GM18867 (cell line): Measurements from ENCODE around the gene GOLGA2.
A peak's percentile ranks its signal among the peaks of the same experiment; 100 is the strongest.

Experiments
- ATAC-seq: cut with Tn5 transposase; IDR thresholded peaks from one replicate; pipeline ENCODE4 v1.9.1; 2021; ENCODE audit warnings: mild to moderate bottlenecking, moderate library complexity; ENCODE audit not compliant: unreplicated experiment

GOLGA2 gene

DNA sequence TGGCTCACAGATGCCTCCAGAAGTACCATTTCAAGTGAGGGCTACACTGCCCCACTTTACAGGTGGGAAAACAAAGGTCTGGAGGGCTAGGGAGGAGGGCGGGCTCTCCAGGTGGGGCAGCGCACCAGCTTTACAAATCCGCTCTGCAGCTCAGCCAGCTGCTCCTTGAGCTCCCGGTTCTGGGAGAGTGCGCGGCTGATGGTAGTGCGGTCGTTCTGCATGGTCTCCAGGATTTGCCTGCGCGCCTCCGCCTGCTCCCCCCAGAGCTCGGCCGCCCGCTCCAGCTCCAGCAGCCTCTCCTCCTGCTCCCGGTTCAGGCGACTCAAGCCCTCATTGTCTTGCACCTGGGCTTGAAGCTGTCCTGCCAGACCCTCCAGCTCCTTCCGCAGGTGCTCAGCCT, 15.5 kb downstream of the GOLGA2 start:
- no peak for ATAC-seq

DNA sequence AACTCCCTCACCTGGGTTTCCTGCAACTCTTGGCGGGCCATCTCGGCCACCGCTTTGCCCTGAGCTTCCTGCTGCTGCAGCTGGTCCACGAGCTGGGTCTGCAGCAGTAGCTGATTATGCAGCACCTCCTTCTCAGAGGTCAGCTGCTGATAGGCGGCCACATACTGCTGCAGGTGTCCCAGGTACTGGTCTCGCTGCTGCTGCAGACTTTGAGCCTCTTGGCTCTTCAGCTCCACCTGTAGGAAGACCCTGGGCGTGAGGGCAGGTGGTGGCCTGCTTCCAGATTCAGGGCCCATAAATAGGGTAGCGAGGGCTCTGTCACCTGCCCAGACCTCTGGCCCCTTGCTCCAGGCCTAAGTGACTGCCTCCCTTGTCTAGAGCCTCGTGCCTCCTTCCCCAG, 16.7 kb downstream of the GOLGA2 start:
- ATAC-seq = no peak

DNA sequence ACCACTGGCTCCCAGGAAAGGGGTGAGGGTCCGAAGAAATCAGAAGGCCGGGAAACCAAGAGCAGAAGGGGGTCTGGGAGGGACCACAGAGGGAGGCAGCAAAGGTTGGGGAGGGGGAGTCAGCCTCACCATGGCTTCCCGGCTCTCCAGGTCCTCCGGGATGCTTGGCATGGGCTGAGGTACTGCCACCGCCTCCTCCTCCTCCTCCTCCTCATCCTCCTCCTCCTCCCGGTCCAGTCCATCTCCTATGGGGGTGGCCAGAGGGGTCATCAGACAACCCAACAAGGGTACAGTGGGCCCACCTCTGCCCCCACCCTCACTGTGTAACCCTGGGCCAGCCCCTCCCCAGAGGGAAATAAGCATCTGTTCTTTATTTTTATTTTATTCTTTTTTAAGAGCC, 17.5 kb downstream of the GOLGA2 start:
- no peak for ATAC-seq

DNA sequence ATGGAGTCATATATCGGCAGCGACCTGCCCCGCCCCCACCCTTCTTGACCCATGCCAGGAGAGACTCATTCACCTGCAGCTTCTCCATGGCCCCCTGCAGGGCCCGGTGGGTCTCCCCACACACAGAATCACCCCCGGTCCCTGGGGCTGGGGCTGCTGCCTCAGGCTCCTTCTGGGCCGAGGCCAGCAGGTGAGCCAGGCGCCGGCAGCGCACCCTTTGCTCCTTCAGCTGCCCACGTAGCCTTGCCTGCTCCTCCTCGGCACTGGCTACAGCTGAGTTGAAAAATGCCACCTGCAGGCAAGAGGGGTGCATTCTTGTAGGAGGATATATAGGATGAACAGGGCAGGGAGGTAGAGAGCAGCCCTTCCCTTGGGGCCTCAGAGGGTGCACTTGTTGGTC, 17.9 kb downstream of the GOLGA2 start:
- ATAC-seq = no peak

GRCh38 chr9:128257086-128257825, 18.6 kb downstream of the GOLGA2 start:
- ATAC-seq = no peak

DNA sequence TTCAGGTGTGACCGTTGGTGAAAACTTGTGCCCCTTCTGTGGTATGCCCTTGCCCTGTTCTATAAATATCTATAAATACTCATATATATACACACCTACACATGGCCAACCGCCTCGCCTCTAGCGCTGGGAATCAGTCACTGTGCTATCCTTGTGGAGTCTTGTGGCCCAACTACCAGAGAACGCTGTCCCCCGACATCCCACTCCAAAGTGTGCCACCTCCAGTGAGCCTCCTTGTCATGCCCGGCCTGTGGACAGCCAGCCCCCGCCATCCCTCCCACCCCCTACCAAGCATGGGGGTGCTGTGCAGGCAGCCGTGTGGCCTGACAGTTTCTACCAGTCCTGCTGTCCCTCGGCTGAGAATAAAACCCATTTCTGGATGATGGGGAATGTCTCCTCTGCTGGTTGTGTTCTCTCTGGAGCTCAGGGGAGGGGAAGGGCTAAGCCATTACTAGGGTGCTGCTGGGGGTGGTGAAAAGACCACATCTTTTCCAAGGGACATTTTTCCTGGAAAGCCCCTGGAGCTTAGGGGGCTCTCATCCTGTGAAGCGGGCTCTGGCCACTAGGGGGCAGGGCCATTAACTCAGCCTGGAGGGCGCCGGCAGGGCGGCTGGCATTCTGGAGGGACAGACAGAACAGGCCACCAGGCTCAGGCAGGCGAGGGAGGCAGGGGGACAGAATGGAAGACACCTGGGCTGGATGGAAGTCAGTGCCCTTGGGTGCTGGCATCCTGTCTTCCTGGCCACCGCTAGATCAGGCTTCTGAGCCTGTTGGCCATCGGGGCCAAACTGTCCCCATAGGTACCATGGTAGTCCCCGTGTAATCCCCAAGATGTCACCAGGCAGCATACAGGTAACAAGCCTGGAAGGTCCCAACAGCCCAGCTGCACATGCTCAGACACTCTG, 20.7 kb downstream of the GOLGA2 start:
- ATAC-seq = no peak

DNA sequence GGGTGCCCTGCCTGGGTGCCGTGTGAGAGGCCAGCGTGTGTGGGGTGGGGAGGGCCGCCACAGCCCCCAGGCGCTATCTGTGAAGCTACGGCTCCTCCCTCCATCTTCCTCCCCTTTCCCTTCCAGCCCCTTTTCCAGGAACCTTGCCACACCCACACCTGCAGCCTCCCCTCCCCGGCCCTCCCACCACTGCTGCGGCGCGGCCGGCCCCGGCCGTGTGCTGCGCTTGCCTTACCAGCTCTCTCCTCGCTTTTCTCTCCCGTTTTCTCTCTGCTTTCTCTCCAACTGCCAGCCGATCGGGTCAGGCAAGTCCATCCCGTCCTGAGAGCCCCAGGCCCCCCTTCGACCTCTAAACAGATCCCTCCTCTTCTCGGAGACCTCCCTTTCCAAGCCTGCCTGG, 21.4 kb downstream of the GOLGA2 start:
- ATAC-seq = no peak

DNA sequence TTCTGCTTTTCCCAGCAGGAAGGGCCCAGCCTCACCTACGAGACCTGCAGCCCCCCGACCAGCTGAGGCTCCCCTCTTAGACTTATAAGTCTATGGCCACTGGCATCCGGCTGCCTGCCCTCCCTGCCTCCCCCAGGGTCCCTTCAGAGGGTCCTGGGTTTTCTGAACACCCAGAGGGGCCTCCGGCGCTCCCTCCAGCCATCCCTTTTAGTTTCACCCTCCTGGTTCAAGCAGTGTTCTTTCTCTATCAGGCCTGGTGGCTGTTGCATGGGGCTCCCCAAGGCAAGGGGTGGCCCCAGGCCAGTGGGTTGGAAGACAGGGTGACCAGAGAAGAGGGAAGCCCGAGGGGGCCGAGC, 21.8 kb downstream of the GOLGA2 start:
- no peak for ATAC-seq

- no peak for ATAC-seq
Observed at GRCh38 chr9:128253140-128253990, 22.4 kb downstream of the GOLGA2 start.

GRCh38 chr9:128252317-128253139, 23.3 kb downstream of the GOLGA2 start:
- no peak for ATAC-seq

- no peak for ATAC-seq
Observed at GRCh38 chr9:128251732-128252100, 24.1 kb downstream of the GOLGA2 start.

GRCh38 chr9:128250839-128251731, 24.7 kb downstream of the GOLGA2 start:
- ATAC-seq = peak; percentile 4

DNA sequence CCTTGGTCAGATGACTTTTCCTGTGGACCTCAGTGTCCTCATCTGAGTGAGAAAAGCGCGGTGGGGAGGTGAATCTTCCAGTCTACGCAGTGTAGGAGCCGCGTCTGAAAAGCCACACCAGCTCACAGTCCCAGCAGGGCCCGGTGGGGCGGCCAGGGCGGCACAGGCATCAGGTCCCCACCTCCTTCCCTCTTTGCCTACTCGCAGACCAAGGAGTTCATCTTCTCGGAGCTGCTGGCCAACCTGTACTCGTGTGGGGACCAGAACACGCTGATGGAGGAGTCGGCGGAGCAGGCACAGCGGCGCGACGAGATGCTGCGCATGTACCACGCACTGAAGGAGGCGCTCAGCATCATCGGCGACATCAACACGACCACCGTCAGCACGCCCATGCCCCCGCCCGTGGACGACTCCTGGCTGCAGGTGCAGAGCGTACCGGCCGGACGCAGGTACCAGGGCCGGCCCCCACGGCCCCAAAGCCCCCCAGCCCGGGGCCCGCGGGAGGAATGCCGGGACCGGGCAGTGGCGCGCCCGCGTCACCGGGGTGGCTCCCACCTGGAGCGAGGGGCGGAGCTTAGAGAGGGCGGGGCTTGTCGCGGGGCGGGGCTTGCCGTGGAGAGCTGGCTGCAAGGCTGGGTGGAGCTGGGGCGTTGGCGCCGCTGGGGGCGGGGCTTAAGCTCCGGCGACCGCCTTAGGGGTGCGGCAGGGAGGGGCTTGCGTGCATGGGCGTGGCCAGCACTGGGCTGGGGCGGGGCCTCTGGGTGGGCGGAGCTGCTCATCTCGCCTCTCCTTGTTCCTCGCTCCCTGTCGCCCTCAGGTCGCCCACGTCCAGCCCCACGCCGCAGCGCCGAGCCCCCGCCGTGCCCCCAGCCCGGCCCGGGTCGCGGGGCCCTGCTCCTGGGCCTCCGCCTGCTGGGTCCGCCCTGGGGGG, 25.6 kb downstream of the GOLGA2 start:
- ATAC-seq = peak; percentile 91

DNA sequence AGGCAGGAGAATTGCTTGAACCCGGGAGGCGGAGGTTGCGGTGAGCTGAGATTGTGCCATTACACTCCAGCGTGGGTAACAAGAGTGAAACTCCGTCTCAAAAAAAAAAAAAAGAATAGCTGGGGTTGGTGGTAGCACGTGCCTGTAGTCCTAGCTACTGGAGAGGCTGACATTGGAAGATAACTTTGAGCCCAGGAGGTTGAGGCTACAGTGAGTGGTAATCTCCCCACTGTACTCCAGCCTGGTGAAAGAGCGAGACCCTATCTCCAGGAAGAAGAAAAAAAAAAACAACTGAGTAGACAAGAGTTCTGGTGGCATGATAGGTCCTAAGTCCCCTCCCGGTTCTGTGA, 26.3 kb downstream of the GOLGA2 start:
- ATAC-seq = no peak

GRCh38 chr9:128247226-128247803, 28.5 kb downstream of the GOLGA2 start:
- no peak for ATAC-seq

- no peak for ATAC-seq
Observed at GRCh38 chr9:128246471-128246870, 29.3 kb downstream of the GOLGA2 start.

GRCh38 chr9:128245421-128246151, 30.2 kb downstream of the GOLGA2 start:
- ATAC-seq = no peak

DNA sequence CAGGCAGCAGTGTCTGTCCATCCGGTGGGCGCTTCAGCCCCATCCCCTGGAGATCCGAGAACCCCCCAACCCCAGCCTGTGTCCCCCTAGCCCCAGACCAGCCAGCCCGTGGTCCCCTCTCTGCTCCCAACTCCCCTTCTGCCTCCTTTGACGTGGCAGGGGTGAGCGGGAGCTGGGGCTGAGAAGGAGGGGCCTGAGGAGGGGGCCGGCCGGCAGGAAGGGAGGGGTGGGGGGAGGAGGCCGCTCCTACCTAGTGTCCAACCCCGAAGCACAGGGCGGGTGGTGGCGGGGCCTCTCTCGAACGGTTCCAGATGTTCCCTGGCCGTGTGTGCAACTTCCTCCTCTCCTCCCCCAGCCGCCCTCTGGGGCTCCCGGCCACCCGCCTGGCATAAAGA, 31.0 kb downstream of the GOLGA2 start:
- ATAC-seq = no peak
